Sigmoid colon (tissue), 7 donors: ENCODE measurements around the gene KIAA1217. TPM values are rescaled to one million over a fixed set of nuclear protein-coding genes. Genes with fewer than 3 reads are reported as not detected.

ENCODE experiments used
- DNase-seq: peaks from one replicate; pipeline ENCODE4 v3.0.0-alpha.2; 2019
- H3K27ac ChIP-seq, 4 donors: fragments of 200-600 bp; sonication (generic); one replicate each; pipeline ENCODE4 v1.5.1; 2016 to 2019; ENCODE audit warnings: mild to moderate bottlenecking in 1 of 4
- H3K27me3 ChIP-seq, 3 donors: fragments of 200-600 bp; sonication (generic); one replicate each; pipeline ENCODE4 v1.5.1; 2019; ENCODE audit warnings: mild to moderate bottlenecking in 1 of 3
- H3K36me3 ChIP-seq, 4 donors: fragments of 200-600 bp; sonication (generic); one replicate each; pipeline ENCODE4 v1.5.1; 2016 to 2019
- H3K4me1 ChIP-seq, 4 donors: fragments of 200-600 bp; sonication (generic); one replicate each; pipeline ENCODE4 v1.5.1; 2017 to 2019
- H3K4me3 ChIP-seq, 4 donors: fragments of 200-600 bp; sonication (generic); one replicate each; pipeline ENCODE4 v1.5.1; 2017 to 2019; ENCODE audit warnings: mild to moderate bottlenecking in 2 of 4, moderate library complexity in 1 of 4
- H3K9me3 ChIP-seq, 4 donors: fragments of 200-600 bp in 3 of 4; sonication (generic) in 3 of 4; one replicate each; pipeline versions ENCODE4 v1.5.1 to v1.6.1; 2013 to 2019
- EP300 ChIP-seq, 4 donors: sonication (generic); formaldehyde crosslinking; IDR thresholded peaks; one replicate each; pipeline ENCODE4 v1.6.1; 2017; ENCODE audit warnings: antibody characterized with exemption in 4 of 4
- POLR2A ChIP-seq, 2 donors: fragments of 450-650 bp; IDR thresholded peaks; one replicate each; pipeline ENCODE4 v1.6.1; 2016; ENCODE audit warnings: antibody characterized with exemption in 2 of 2, mild to moderate bottlenecking in 2 of 2, moderate library complexity in 2 of 2
- POLR2AphosphoS5 ChIP-seq, 4 donors: sonication (generic); formaldehyde crosslinking; IDR thresholded peaks; one replicate each; pipeline ENCODE4 v1.6.1; 2017; ENCODE audit warnings: antibody characterized with exemption in 4 of 4
- WGBS, 2 donors: extraction: QIAGEN DNeasy Blood & Tissue Kit; methylation state at CpG; one replicate each; pipeline ENCODE4 v1.1.7; 2013; 5-methylcytosine and 5-hydroxymethylcytosine counted together
- intact Hi-C: fragments of 100-400 bp; cut with DNase I; formaldehyde crosslinking; loops from one replicate; pipeline ENCODE4 v1.15.1; 2023
- polyA plus RNA-seq, 3 donors: library from polyadenylated mRNA; stranded (reverse); fragments of 200-250 nt; gene quantifications; one replicate each; pipeline ENCODE4 v1.2.3, GENCODE V29; 2013
- total RNA-seq, 4 donors: library from RNA; depleted of rRNA; stranded (reverse); fragments of >200 nt; gene quantifications; one replicate each; pipeline ENCODE4 v1.1.0, GENCODE V29; 2016
- TF ChIP-seq, protein P1 (sequence below), 4 experiments: fragments of 450-650 bp in 3 of 4; fragments of 200-600 bp in 1 of 4; IDR thresholded peaks; one replicate each; pipeline ENCODE4 v1.5.1; 2016 to 2019; ENCODE audit warnings: antibody characterized with exemption in 4 of 4, mild to moderate bottlenecking in 3 of 4, moderate library complexity in 2 of 4
- donor health status: healthy with polysubstance abuse.
- donor health status: Bipolar disorder and iron deficiency.
- donor health status: healthy.

The KIAA1217 gene
- total and polyA plus RNA-seq, 7 donors: 7.6 to 31.9 (median 15.0) TPM

DNA sequence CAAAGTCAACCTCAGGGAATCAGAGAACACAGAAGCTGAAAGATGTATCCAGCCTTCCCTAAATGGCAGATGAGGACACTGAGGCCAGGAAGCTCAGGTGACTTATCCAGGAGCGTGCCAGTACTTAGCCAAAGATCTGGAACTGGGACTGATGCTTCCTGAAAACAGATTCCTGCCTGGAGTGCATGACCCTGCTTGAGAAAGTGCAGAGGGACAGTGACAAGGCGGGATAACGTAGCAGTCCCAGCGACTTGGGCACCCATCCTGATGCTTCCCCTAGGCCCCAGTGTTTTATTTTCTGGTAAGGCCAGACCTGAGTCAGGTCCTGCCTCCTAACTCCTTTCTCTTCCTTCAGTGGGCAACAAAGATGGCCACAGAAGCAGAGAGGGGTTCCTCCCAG is 48.6 kb downstream of the KIAA1217 start:
- TF ChIP-seq EP300 (IDR thresholded peaks at IDR 0.05) (no peak), POLR2AphosphoS5 (IDR thresholded peaks at IDR 0.05) (no peak), POLR2A (IDR thresholded peaks at IDR 0.05) (no peak)
- TF ChIP-seq, protein P1, sequence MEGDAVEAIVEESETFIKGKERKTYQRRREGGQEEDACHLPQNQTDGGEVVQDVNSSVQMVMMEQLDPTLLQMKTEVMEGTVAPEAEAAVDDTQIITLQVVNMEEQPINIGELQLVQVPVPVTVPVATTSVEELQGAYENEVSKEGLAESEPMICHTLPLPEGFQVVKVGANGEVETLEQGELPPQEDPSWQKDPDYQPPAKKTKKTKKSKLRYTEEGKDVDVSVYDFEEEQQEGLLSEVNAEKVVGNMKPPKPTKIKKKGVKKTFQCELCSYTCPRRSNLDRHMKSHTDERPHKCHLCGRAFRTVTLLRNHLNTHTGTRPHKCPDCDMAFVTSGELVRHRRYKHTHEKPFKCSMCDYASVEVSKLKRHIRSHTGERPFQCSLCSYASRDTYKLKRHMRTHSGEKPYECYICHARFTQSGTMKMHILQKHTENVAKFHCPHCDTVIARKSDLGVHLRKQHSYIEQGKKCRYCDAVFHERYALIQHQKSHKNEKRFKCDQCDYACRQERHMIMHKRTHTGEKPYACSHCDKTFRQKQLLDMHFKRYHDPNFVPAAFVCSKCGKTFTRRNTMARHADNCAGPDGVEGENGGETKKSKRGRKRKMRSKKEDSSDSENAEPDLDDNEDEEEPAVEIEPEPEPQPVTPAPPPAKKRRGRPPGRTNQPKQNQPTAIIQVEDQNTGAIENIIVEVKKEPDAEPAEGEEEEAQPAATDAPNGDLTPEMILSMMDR (IDR thresholded peaks at IDR 0.05): no peak
- Histone ChIP-seq H3K36me3 (no peaks in the 10 kb centered on the region), H3K4me1 (peaks cover 0 to 15% (median 7%) of the 10 kb centered on the region in 4 donors), H3K4me3 (no peak overlapping the region), H3K27me3 (no peaks in the 10 kb centered on the region), H3K27ac (no peak overlapping the region), H3K9me3 (no peaks in the 10 kb centered on the region)
- intact Hi-C loops: no loop called here
- 88 to 92% methylated on average over 4 of the region's 4 CpGs for WGBS, 2 donors
- no peak for DNase-seq

DNA sequence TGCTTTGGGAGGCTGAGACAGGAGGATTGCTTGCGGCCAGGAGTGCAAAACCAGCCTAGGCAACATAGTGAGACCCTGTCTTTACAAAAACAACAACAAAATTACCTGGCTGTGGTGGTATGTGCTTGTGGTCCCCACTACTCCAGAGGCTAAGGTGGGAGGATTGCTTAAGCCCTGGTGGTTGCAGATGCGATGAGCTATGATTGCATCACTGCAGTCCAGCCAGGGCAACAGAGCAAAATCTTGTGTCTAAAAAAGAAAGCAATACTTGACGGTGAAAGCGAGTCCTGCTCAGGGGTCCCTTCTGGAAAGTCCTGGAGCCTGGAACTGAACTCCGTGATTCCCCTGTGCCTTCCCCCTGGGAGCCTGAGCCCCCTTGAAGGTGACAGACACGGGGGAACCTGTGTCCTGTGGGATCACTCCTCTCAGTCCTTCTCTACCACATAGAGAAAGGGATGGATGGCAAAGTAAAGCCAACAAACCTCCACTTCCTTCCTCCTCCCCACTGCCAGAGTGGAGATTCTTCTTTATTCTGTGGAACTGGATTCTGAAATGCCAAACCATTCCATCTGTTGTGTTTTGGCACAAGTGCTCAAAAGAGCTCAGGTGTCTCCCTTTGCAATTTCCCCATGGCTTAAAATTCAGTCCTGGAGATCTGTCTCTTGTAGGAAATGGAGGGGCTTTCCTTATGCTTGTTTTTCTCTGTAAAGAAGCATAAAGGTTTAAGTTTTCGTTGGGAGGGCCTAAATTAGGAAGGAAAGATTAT is 50.6 kb downstream of the KIAA1217 start:
- TF ChIP-seq POLR2AphosphoS5 (IDR thresholded peaks at IDR 0.05) (no peak), POLR2A (IDR thresholded peaks at IDR 0.05) (no peak), EP300 (IDR thresholded peaks at IDR 0.05) (no peak)
- TF ChIP-seq, protein P1 (IDR thresholded peaks at IDR 0.05): no peak
- WGBS, 2 donors: 83 to 92% methylated on average over 7 of the region's 7 CpGs
- peaks cover 0 to 2% (median 0%) of the 10 kb centered on the region in 4 donors for H3K9me3 ChIP-seq
- H3K27ac ChIP-seq: no peak overlapping the region
- H3K4me3 ChIP-seq: no peak overlapping the region
- H3K27me3 ChIP-seq: no peaks in the 10 kb centered on the region
- peaks cover 0 to 21% (median 7%) of the 10 kb centered on the region in 4 donors for H3K4me1 ChIP-seq
- intact Hi-C loops: no loop called here
- no peak for DNase-seq
- no peaks in the 10 kb centered on the region for H3K36me3 ChIP-seq

DNA sequence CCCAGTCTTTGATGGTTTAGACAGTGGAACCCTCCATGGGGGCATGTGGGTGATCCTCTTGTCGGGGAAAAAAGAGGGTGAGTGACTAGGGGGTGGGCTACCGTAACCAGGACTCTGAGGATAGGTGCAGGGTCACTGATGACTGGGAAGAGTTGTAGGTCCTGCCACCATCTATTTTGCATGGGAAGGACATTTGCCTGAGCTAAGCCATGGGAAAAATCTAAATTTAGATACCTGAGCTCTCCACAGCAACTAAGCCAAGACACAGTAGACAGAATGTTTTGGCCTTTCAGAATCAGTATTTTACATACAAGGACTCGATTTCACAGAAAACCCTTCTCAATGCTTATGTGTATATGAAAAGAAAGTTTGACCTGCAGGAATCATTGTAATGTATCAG is 52.7 kb downstream of the KIAA1217 start:
- intact Hi-C loops: no loop called here
- no peak overlapping the region for H3K4me3 ChIP-seq
- H3K27ac ChIP-seq: no peak overlapping the region
- no peaks in the 10 kb centered on the region for H3K27me3 ChIP-seq
- 90 to 91% methylated on average over 3 of the region's 3 CpGs for WGBS, 2 donors
- DNase-seq: no peak
- H3K9me3 ChIP-seq: peaks cover 0 to 2% (median 0%) of the 10 kb centered on the region in 4 donors
- no peaks in the 10 kb centered on the region for H3K36me3 ChIP-seq
- peaks cover 0 to 8% (median 0%) of the 10 kb centered on the region in 4 donors for H3K4me1 ChIP-seq
- no peak for TF ChIP-seq POLR2A (IDR thresholded peaks at IDR 0.05)
- no peak for TF ChIP-seq POLR2AphosphoS5 (IDR thresholded peaks at IDR 0.05)
- TF ChIP-seq EP300 (IDR thresholded peaks at IDR 0.05): no peak
- TF ChIP-seq, protein P1 (IDR thresholded peaks at IDR 0.05): no peak

DNA sequence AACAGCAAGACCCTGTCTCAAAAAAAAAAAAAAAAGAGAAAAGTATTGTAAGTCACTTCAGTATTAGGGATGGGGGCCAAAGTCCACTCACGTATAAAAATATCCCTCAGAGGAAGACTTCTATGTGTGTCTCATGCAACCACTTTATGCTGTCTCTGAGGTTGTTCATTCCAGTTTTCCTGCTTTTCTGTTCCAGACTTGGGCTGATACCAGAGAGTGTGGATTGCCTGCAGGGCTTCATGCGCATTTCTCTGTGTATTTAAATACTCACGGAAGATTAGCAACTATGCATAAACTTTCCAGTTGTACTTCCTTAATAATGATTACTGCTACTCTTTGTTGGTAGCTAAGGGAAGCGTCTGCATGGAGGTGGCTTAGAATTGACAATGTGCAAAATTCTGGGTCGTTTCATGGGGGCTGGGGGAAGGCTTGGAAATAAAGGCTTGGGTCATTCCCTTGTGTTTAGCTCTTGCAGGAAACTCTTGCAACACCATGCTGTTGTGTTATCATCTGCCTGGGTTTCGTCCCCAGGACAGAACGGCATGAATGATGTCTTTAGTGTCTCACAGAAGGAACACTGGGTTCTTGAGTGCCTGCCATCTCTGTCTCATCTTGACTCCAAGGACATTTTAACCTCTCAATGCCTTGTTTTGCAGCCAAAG is 54.1 kb downstream of the KIAA1217 start:
- WGBS, 2 donors: 61 to 83% methylated on average over 7 of the region's 7 CpGs
- peaks cover 0 to 2% (median 0%) of the 10 kb centered on the region in 4 donors for H3K9me3 ChIP-seq
- DNase-seq: no peak
- H3K27me3 ChIP-seq: no peaks in the 10 kb centered on the region
- peaks cover 0 to 8% (median 0%) of the 10 kb centered on the region in 4 donors for H3K4me1 ChIP-seq
- H3K27ac ChIP-seq: peak overlapping the region in 1 of 4 donors; percentile 30
- TF ChIP-seq POLR2AphosphoS5 (IDR thresholded peaks at IDR 0.05) (peak; percentile 49 to 85 (median 56)), EP300 (IDR thresholded peaks at IDR 0.05) (peak in 1 of 4 donors; percentile 84)
- TF ChIP-seq, protein P1 (IDR thresholded peaks at IDR 0.05): no peak
- H3K36me3 ChIP-seq: no peaks in the 10 kb centered on the region
- intact Hi-C loops: no loop called here
- no peak overlapping the region for H3K4me3 ChIP-seq
